Posterior cingulate gyrus (tissue), 11 donors: ENCODE measurements around the gene SRP14.
"Not testable (repeated sequence)": the region's sequence is repeated elsewhere in the genome, so short reads cannot be mapped to it uniquely, and the experiment has no call there.

Experiments
- DNase-seq, 10 donors: peaks; one replicate each; pipeline versions ENCODE4 v3.0.0 to v3.0.0-alpha.2; 2020 to 2021; ENCODE audit warnings: mixed read lengths in 3 of 10
- intact Hi-C: fragments of 100-400 bp; cut with DNase I; formaldehyde crosslinking; loops from one replicate; pipeline ENCODE4 v1.15.1; 2023

Gene SRP14

DNA sequence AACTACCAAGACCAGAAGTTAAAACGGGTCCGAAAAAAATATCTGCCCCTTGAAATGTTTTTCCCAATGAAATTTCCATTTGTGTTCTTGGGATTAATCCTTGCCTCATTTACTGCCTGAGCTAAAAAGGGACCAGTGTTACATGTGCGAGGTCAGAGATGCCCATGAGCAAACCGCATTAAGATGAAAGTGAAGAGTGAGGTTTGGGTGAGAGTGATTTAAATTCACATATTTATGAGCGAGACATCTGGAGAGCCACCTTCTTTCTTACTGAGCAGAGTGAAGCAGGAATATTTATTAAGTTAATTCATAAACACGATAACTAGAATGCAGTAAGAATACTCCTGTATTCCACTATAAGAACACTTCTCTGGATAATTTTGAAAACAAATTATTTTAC, 41.3 kb downstream of the SRP14 start:
- no peak for DNase-seq
- intact Hi-C loops: no loop called here

DNA sequence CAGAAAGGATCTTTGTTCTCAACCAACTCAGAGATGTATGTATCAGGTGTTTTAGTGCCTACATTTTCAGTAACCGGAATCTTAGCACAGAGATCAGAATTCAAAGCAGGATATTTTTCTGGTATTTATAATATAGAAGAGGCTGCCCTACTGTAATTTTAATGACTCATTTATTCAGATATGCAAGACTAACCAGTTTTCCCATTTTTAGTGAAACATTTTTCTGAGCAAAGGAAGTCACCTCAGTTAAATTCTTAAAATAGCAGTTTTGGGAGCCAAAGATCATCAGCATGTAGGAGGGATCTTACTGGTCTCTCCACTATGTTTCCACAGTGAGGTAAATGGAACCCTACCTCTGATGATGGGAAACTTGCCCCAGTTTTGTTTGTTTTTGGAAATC, 42.0 kb downstream of the SRP14 start:
- no peak for DNase-seq
- intact Hi-C loops: no loop called here

DNA sequence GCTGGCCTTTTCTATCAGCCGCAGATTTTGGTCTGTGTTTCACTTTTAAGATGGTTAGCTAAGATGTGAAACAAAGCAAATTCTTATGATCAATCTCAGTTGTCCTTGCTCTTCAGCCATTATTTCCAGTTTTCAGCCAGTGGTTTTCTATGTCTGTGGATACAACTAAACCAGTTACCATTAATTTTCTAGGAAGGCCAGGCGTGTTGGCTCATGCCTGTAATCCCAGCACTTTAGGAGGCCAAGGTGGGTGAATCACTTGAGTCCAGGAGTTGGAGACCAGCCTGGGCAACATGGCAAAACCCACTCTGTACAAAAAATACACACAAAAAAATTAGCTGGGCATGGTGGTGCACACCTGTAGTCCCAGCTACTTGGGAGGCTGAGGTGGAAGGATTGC, 42.8 kb downstream of the SRP14 start:
- DNase-seq, intact Hi-C loops: not testable (repeated sequence)

DNA sequence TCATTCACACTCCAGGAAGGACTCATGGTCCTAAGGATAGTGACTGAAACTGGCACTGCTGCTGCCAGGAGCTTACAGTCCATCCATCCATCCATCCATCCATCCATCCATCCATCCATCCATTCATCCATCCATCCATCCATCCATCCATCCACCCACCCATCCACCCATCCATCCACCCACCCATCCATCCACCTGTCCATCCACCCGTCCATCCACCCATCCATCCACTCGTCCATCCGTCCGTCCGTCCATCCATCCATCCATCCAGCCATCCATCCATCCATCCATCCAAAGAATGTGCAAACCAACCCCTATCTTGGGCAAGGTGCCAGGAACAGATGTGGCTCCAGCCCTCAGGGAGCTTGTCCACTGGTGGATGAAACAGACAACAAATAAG, 46.0 kb downstream of the SRP14 start:
- DNase-seq, intact Hi-C loops: not testable (repeated sequence)

DNA sequence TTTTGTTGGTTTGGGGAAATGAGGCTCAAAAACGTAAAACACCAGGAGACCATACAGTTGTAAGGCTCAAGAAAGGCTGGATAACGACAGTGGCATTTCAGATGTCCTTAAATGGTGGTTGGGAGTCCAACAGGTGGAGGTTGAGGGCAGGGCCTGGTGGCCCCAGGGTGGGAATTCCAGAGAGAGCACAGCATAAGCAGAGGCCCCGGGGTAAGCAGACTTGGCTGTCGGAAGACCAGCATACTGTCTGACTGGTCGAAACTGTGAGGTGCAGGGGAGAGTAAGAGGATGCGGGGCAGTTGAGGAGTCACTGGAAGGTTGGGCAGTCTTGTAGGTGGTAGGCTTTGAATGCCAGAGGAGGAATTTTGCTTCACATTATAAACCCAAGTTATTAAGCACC, 48.3 kb downstream of the SRP14 start:
- no peak for DNase-seq
- intact Hi-C loops: no loop called here

DNA sequence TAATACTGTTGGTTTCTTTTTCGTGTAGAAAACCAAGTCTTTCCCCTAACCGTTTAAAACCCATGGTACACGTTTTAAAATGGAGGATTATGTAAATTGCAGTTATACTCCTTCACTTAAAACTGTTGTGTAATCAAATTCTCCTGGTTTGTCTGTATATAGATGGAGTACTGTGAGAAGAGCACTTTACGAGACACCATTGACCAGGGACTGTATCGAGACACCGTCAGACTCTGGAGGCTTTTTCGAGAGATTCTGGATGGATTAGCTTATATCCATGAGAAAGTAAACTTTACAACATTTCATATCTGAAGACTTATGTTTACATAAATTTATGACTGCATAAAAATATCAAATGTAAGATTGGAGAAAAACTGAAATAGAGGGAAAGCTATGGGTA, 51.2 kb downstream of the SRP14 start:
- intact Hi-C loops: no loop called here
- DNase-seq: no peak
